GM23338 (cell line): Measurements from ENCODE around the gene NCAPD2. TPM values are rescaled to one million over a fixed set of nuclear protein-coding genes. Genes with fewer than 3 reads are reported as not detected.

Experiments used
- ATAC-seq: fragments of 200-7000 bp; cut with Tn5 transposase; 3 replicates; pipeline ENCODE4 v1.9.1; 2020
- DNase-seq: peaks from one replicate; pipeline ENCODE4 v3.0.0-alpha.2; 2015; ENCODE audit warnings: low spot score
- H2AFZ ChIP-seq: fragments of 200-600 bp; sonication (generic); 2 replicates; pipeline ENCODE4 v1.8.0; 2016; ENCODE audit warnings: antibody characterized with exemption, mild to moderate bottlenecking, moderate library complexity
- H3F3A ChIP-seq: fragments of 200-600 bp; sonication (generic); replicated peaks from 2 replicates; pipeline ENCODE4 v1.8.0; 2017; ENCODE audit warnings: antibody characterized with exemption, mixed run types, low read depth
- H3K27ac ChIP-seq: fragments of 200-600 bp; sonication (generic); 2 replicates; pipeline ENCODE4 v1.6.1; 2016; ENCODE audit warnings: low read depth
- H3K27me3 ChIP-seq: fragments of 200-600 bp; sonication (generic); 2 replicates; pipeline ENCODE4 v1.8.0; 2016; ENCODE audit warnings: mild to moderate bottlenecking, mixed run types, moderate library complexity; ENCODE audit not compliant: insufficient read depth
- H3K36me3 ChIP-seq: fragments of 200-600 bp; sonication (generic); 2 replicates; pipeline ENCODE4 v1.8.0; 2016; ENCODE audit warnings: mild to moderate bottlenecking; ENCODE audit not compliant: insufficient read depth
- H3K4me1 ChIP-seq: fragments of 200-600 bp; sonication (generic); 2 replicates; pipeline ENCODE4 v1.8.0; 2016; ENCODE audit warnings: mild to moderate bottlenecking, moderate library complexity; ENCODE audit not compliant: insufficient read depth
- H3K4me2 ChIP-seq: fragments of 200-600 bp; sonication (generic); 2 replicates; pipeline ENCODE4 v1.7.1; 2017; ENCODE audit warnings: mixed run types
- H3K4me3 ChIP-seq: fragments of 200-600 bp; sonication (generic); 2 replicates; pipeline ENCODE4 v1.6.1; 2016; ENCODE audit warnings: mixed run types
- H3K79me2 ChIP-seq: fragments of 200-600 bp; sonication (generic); replicated peaks from 2 replicates; pipeline ENCODE4 v1.8.0; 2017; ENCODE audit warnings: mild to moderate bottlenecking; ENCODE audit not compliant: insufficient read depth
- H3K9me2 ChIP-seq: fragments of 200-600 bp; sonication (generic); 2 replicates; pipeline ENCODE4 v1.8.0; 2017; ENCODE audit not compliant: insufficient read depth
- H4K20me1 ChIP-seq: fragments of 200-600 bp; sonication (generic); replicated peaks from 2 replicates; pipeline ENCODE4 v1.8.0; 2017; ENCODE audit warnings: mild to moderate bottlenecking; ENCODE audit not compliant: insufficient read depth
- H3K27ac Mint-ChIP-seq: 2 replicates; pipeline ENCODE4 v1.8.0; 2020; ENCODE audit warnings: inconsistent platforms, mild to moderate bottlenecking, moderate library complexity, mixed read lengths
- H3K27me3 Mint-ChIP-seq: 3 replicates; pipeline ENCODE4 v1.8.0; 2022; ENCODE audit warnings: low read depth, mild to moderate bottlenecking, moderate library complexity, mixed read lengths, inconsistent platforms; ENCODE audit not compliant: insufficient read depth, poor library complexity
- H3K36me3 Mint-ChIP-seq: 3 replicates; pipeline ENCODE4 v1.8.0; 2021; ENCODE audit warnings: low read depth, mild to moderate bottlenecking, inconsistent platforms, moderate library complexity, mixed read lengths
- H3K4me1 Mint-ChIP-seq: 3 replicates; pipeline ENCODE4 v1.8.0; 2020; ENCODE audit warnings: mild to moderate bottlenecking, inconsistent platforms, mixed read lengths
- H3K4me3 Mint-ChIP-seq: 3 replicates; pipeline ENCODE4 v1.8.0; 2021; ENCODE audit warnings: moderate library complexity, mild to moderate bottlenecking, inconsistent platforms, mixed read lengths
- H3K9me3 Mint-ChIP-seq: 3 replicates; pipeline ENCODE4 v1.8.0; 2020; ENCODE audit warnings: moderate library complexity, mild to moderate bottlenecking, inconsistent platforms, mixed read lengths
- CREB1 ChIP-seq: fragments of 250-450 bp; sonication (Bioruptor Pico); IDR thresholded peaks from 2 replicates; pipeline ENCODE4 v1.5.0; 2020; ENCODE audit warnings: low read depth, mild to moderate bottlenecking, moderate library complexity
- JUNB ChIP-seq: IDR thresholded peaks from one replicate; pipeline ENCODE4 v1.6.1; 2016; ENCODE audit warnings: antibody characterized with exemption; ENCODE audit not compliant: unreplicated experiment
- NANOG ChIP-seq: IDR thresholded peaks from 2 replicates; pipeline ENCODE4 v1.6.1; 2016; ENCODE audit warnings: antibody characterized with exemption, borderline replicate concordance
- POLR2AphosphoS5 ChIP-seq: IDR thresholded peaks from 2 replicates; pipeline ENCODE4 v1.6.1; 2016; ENCODE audit warnings: antibody characterized with exemption, low read depth
- polyA plus RNA-seq: library from polyadenylated mRNA; unstranded; fragments of >200 nt; fragmentation: Nextera tagmentation; extraction: Ambion mirVana; gene quantifications from 2 replicates; pipeline ENCODE4 v1.2.1, GENCODE V29; 2016
- total RNA-seq: library from RNA; depleted of rRNA; stranded (reverse); fragments of >200 nt; shearing (Covaris generic); gene quantifications from 2 replicates; pipeline ENCODE4 v1.2.3, GENCODE V29; 2014
- TF ChIP-seq, protein P1 (sequence below): IDR thresholded peaks from one replicate; pipeline ENCODE4 v1.6.1; 2018; ENCODE audit warnings: antibody characterized with exemption; ENCODE audit not compliant: unreplicated experiment
- TF ChIP-seq, protein P2 (sequence below), 2 experiments: fragments of 200-600 bp in 1 of 2; sonication (generic) in 1 of 2; conservative IDR thresholded peaks; 2 replicates each; pipeline versions ENCODE4 v1.5.1 to v1.6.1; 2016 to 2017; ENCODE audit warnings: antibody characterized with exemption in 2 of 2, low read depth in 2 of 2, mild to moderate bottlenecking in 2 of 2, moderate library complexity in 1 of 2

NCAPD2 gene
- total and polyA plus RNA-seq, 2 experiments from 2014 or later = 34.2 to 217 TPM

DNA sequence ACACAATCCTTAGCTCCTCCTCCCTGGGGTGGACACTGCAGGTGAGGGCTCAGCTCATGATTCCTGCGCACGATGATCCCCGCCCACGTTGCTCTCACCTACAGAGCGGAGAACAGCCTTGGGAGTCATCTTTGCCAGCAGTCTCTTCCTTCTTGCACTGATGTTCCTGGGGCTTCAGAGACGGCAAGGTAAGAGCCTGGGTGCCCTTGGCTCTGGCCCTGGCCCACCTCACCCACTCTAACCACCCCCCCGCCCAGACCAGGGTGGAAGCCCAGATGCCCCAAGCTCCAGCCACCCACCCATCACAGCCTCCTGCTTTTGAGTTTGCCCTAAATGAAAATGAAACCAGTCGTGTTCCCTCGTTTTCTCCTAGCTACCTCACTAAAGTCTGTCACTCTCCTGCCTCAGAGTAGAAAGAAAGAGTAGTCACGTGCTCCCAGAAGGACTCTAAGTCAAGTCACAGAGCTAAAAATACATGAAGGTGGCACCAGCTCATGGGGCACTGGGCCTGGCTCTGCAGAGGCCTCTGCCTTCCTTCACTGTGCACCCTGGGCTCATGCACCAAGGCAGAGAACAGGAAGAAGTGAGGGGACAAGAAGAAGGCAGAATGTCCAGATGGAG is 33.0 kb upstream of the NCAPD2 start:
- Mint-ChIP-seq H3K36me3 (peaks cover 51% of the 10 kb centered on the region), H3K27me3 (peaks cover 12% of the 10 kb centered on the region), H3K27ac (peak overlapping the region; percentile 77), H3K4me3 (no peak overlapping the region), H3K9me3 (no peaks in the 10 kb centered on the region), H3K4me1 (no peaks in the 10 kb centered on the region; the same call in 1 of the 3 replicates)
- no peaks in the 10 kb centered on the region for H3K4me1 ChIP-seq
- ATAC-seq (no peak), DNase-seq (no peak)
- TF ChIP-seq CREB1 (CRISPR knock-in tag) = no peak
- no peak for TF ChIP-seq POLR2AphosphoS5
- TF ChIP-seq NANOG = no peak
- H4K20me1 ChIP-seq = no peaks in the 10 kb centered on the region
- no peak overlapping the region for H2AFZ ChIP-seq
- no peak overlapping the region for H3K4me3 ChIP-seq
- H3K4me2 ChIP-seq = no peak overlapping the region
- no peaks in the 10 kb centered on the region for H3K9me2 ChIP-seq
- H3K79me2 ChIP-seq = no peaks in the 10 kb centered on the region
- H3F3A ChIP-seq = 0 out of 2 replicates have a peak, but pooled peaks cover 2% of the 10 kb centered on the region
- H3K36me3 ChIP-seq = peaks cover 12% of the 10 kb centered on the region
- no peak overlapping the region for H3K27ac ChIP-seq
- H3K27me3 ChIP-seq = no peaks in the 10 kb centered on the region

DNA sequence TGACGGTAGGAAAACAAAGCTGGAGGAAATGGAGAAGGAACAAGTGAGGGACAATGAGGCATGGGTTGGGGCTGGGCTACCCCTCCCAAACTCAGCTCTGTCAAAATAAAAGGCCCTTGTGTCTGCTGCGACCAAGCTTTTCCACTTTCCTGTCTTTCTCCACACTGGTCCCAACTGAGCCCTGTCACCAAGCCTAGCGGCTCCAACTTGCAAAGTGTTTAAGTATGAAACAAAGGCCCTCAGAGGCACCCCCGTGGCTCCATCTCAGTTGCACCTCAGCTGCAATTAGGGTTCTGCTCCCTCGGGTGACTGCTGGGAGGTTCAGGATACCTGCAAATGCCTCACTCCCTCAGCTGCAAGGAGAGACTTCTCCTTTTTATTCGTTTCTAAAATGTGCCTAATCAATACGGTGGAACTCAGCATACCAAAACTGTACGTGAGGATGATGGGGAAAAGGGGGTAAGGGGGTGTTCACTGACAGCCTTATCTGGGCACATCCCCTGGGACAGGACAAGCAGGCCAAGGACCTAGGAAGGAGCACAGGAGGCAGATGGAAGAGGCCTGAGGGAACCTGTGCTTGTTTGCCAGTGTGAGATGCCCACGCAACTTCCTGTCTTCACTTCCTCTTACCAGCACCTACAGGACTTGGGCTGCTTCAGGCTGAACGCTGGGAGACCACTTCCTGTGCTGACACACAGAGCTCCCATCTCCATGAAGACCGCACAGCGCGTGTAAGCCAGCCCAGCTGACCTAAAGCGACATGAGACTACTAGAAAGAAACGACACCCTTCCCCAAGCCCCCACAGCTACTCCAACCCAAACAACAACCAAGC is 32.3 kb upstream of the NCAPD2 start:
- Mint-ChIP-seq H3K27ac (peak overlapping the region; percentile 77; the same call in 1 of the 2 replicates), H3K9me3 (no peaks in the 10 kb centered on the region), H3K4me1 (no peaks in the 10 kb centered on the region; the same call in 1 of the 3 replicates), H3K4me3 (no peak overlapping the region), H3K36me3 (peaks cover 51% of the 10 kb centered on the region), H3K27me3 (peaks cover 12% of the 10 kb centered on the region)
- no peak overlapping the region for H3K4me3 ChIP-seq
- H3K4me1 ChIP-seq = no peaks in the 10 kb centered on the region
- no peaks in the 10 kb centered on the region for H3K9me2 ChIP-seq
- no peak overlapping the region for H3K27ac ChIP-seq
- H3K4me2 ChIP-seq = no peak overlapping the region
- H3F3A ChIP-seq = 0 out of 2 replicates have a peak, but pooled peaks cover 4% of the 10 kb centered on the region
- no peak for ATAC-seq
- no peak for TF ChIP-seq JUNB
- TF ChIP-seq, protein P1, sequence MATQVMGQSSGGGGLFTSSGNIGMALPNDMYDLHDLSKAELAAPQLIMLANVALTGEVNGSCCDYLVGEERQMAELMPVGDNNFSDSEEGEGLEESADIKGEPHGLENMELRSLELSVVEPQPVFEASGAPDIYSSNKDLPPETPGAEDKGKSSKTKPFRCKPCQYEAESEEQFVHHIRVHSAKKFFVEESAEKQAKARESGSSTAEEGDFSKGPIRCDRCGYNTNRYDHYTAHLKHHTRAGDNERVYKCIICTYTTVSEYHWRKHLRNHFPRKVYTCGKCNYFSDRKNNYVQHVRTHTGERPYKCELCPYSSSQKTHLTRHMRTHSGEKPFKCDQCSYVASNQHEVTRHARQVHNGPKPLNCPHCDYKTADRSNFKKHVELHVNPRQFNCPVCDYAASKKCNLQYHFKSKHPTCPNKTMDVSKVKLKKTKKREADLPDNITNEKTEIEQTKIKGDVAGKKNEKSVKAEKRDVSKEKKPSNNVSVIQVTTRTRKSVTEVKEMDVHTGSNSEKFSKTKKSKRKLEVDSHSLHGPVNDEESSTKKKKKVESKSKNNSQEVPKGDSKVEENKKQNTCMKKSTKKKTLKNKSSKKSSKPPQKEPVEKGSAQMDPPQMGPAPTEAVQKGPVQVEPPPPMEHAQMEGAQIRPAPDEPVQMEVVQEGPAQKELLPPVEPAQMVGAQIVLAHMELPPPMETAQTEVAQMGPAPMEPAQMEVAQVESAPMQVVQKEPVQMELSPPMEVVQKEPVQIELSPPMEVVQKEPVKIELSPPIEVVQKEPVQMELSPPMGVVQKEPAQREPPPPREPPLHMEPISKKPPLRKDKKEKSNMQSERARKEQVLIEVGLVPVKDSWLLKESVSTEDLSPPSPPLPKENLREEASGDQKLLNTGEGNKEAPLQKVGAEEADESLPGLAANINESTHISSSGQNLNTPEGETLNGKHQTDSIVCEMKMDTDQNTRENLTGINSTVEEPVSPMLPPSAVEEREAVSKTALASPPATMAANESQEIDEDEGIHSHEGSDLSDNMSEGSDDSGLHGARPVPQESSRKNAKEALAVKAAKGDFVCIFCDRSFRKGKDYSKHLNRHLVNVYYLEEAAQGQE = no peak
- TF ChIP-seq, protein P2, sequence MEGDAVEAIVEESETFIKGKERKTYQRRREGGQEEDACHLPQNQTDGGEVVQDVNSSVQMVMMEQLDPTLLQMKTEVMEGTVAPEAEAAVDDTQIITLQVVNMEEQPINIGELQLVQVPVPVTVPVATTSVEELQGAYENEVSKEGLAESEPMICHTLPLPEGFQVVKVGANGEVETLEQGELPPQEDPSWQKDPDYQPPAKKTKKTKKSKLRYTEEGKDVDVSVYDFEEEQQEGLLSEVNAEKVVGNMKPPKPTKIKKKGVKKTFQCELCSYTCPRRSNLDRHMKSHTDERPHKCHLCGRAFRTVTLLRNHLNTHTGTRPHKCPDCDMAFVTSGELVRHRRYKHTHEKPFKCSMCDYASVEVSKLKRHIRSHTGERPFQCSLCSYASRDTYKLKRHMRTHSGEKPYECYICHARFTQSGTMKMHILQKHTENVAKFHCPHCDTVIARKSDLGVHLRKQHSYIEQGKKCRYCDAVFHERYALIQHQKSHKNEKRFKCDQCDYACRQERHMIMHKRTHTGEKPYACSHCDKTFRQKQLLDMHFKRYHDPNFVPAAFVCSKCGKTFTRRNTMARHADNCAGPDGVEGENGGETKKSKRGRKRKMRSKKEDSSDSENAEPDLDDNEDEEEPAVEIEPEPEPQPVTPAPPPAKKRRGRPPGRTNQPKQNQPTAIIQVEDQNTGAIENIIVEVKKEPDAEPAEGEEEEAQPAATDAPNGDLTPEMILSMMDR (conservative IDR thresholded peaks at IDR 0.05; ENCODE audit: low read depth in 2 of 2) = no peak
- no peak overlapping the region for H2AFZ ChIP-seq
- DNase-seq = no peak
- H3K36me3 ChIP-seq = peaks cover 12% of the 10 kb centered on the region
- H4K20me1 ChIP-seq = no peaks in the 10 kb centered on the region
- no peaks in the 10 kb centered on the region for H3K79me2 ChIP-seq
- H3K27me3 ChIP-seq = no peaks in the 10 kb centered on the region
